H1 (cell line): ENCODE data around the gene CACNA1B. TPM values are rescaled to one million over a fixed set of nuclear protein-coding genes. Genes with fewer than 3 reads are reported as not detected.

Experiments
- CTCF ChIA-PET: fragments of 300-600 bp; sonication (Branson Sonifier 250); formaldehyde crosslinking; loops from one replicate; lab custom pipeline; 2021; ENCODE audit not compliant: partially characterized antibody; lab: Charles Lee
- POLR2A ChIA-PET: fragments of 300-600 bp; sonication (Branson Sonifier 250); formaldehyde crosslinking; loops from one replicate; lab custom pipeline; 2021; ENCODE audit warnings: inconsistent platforms; ENCODE audit not compliant: partially characterized antibody; lab: Charles Lee
- DNase-seq, 2 experiments: peaks; one replicate each; pipeline versions ENCODE4 v3.0.0 to v3.0.0-alpha.2; 2010 to 2022; ENCODE audit warnings: low spot score in 2 of 2, low read depth in 1 of 2, mixed read lengths in 1 of 2
- FAIRE-seq: peaks from 2 replicates; lab custom pipeline; 2011; peaks lifted over from hg19 to GRCh38; lab: Jason Lieb, UNC
- H2AFZ ChIP-seq: 2 replicates; pipeline ENCODE4 v1.8.1; 2012; ENCODE audit warnings: low read length, inconsistent platforms
- H2AK5ac ChIP-seq: 2 replicates; pipeline ENCODE4 v1.6.1; 2013; ENCODE audit warnings: low read depth, low read length
- H2BK120ac ChIP-seq: replicated peaks from 2 replicates; pipeline ENCODE3; 2013; ENCODE audit warnings: low read depth, low read length, inconsistent platforms
- H2BK12ac ChIP-seq: 2 replicates; pipeline ENCODE4 v1.6.1; 2013; ENCODE audit warnings: low read depth, low read length
- H2BK15ac ChIP-seq: 2 replicates; pipeline ENCODE4 v1.6.1; 2013; ENCODE audit warnings: low read length
- H2BK20ac ChIP-seq: 2 replicates; pipeline ENCODE4 v1.6.1; 2013; ENCODE audit warnings: low read length
- H2BK5ac ChIP-seq: 2 replicates; pipeline ENCODE4 v1.6.1; 2013; ENCODE audit warnings: low read depth, low read length
- H3K14ac ChIP-seq: 2 replicates; pipeline ENCODE4 v1.6.1; 2013; ENCODE audit warnings: inconsistent platforms; ENCODE audit not compliant: insufficient read length
- H3K18ac ChIP-seq: 2 replicates; pipeline ENCODE4 v1.6.1; 2013; ENCODE audit warnings: low read length; ENCODE audit errors: extremely low read depth
- H3K23ac ChIP-seq: 2 replicates; pipeline ENCODE4 v1.6.1; 2013; ENCODE audit warnings: inconsistent platforms; ENCODE audit not compliant: insufficient read length
- H3K23me2 ChIP-seq: 2 replicates; pipeline ENCODE4 v1.6.1; 2013; ENCODE audit warnings: low read depth, low read length
- H3K27ac ChIP-seq: 2 replicates; pipeline ENCODE4 v1.6.1; 2011; ENCODE audit warnings: low read depth, low read length, inconsistent platforms
- H3K27me3 ChIP-seq, 4 experiments: replicated peaks in 1 of 4; 1 replicate in 1 of 4; 2 replicates in 3 of 4; pipeline versions ENCODE4 v1.6.1 to v1.8.1; 2011 to 2013; ENCODE audit warnings: low read length in 3 of 4, mild to moderate bottlenecking in 3 of 4, inconsistent platforms in 2 of 4, mixed read lengths in 2 of 4, moderate library complexity in 1 of 4; ENCODE audit not compliant: control insufficient read depth in 3 of 4, insufficient read depth in 3 of 4; ENCODE audit errors: extremely low read depth in 1 of 4
- H3K36me3 ChIP-seq, 4 experiments: 2 replicates each; pipeline versions ENCODE4 v1.6.1 to v1.8.1; 2011 to 2013; ENCODE audit warnings: mild to moderate bottlenecking in 4 of 4, low read length in 3 of 4, moderate library complexity in 2 of 4, control low read depth in 1 of 4, inconsistent platforms in 1 of 4; ENCODE audit not compliant: insufficient read depth in 4 of 4, control insufficient read depth in 2 of 4
- H3K4ac ChIP-seq: replicated peaks from 2 replicates; pipeline ENCODE3; 2013; ENCODE audit warnings: low read length, low read depth, mixed read lengths, inconsistent platforms; ENCODE audit not compliant: insufficient read length
- H3K4me1 ChIP-seq, 4 experiments: replicated peaks in 1 of 4; 1 replicate in 1 of 4; 2 replicates in 3 of 4; pipeline versions ENCODE4 v1.6.1 to v1.8.1; 2011 to 2013; ENCODE audit warnings: low read length in 3 of 4, inconsistent platforms in 2 of 4, mixed read lengths in 1 of 4; ENCODE audit not compliant: insufficient read depth in 4 of 4, control insufficient read depth in 3 of 4
- H3K4me2 ChIP-seq, 2 experiments: 2 replicates each; pipeline versions ENCODE4 v1.6.1 to v1.8.1; 2011 to 2013; ENCODE audit warnings: low read depth in 2 of 2, low read length in 2 of 2, control low read depth in 1 of 2, inconsistent platforms in 1 of 2, mild to moderate bottlenecking in 1 of 2; ENCODE audit not compliant: insufficient read depth in 1 of 2
- H3K4me3 ChIP-seq, 4 experiments: fragments of 200-600, 300-600 bp in 1 of 4; sonication (generic), shearing (Covaris generic), sonication (Bioruptor Twin) in 1 of 4; 2 replicates each; pipeline versions ENCODE4 v1.5.1 to v1.8.1; 2011 to 2016; ENCODE audit warnings: low read length in 4 of 4, low read depth in 3 of 4, control low read depth in 2 of 4, inconsistent platforms in 2 of 4, mild to moderate bottlenecking in 2 of 4, mixed read lengths in 1 of 4, moderate library complexity in 1 of 4; ENCODE audit not compliant: insufficient read depth in 2 of 4; ENCODE audit errors: extremely low read depth in 1 of 4
- H3K56ac ChIP-seq: replicated peaks from 2 replicates; pipeline ENCODE3; 2013; ENCODE audit warnings: low read depth, mild to moderate bottlenecking, mixed read lengths, low read length, inconsistent platforms; ENCODE audit not compliant: insufficient read length
- H3K79me1 ChIP-seq: 2 replicates; pipeline ENCODE4 v1.6.1; 2013; ENCODE audit warnings: low read depth, low read length, control low read depth
- H3K79me2 ChIP-seq, 2 experiments: 2 replicates each; pipeline versions ENCODE4 v1.6.1 to v1.8.1; 2012 to 2013; ENCODE audit warnings: low read length in 2 of 2, mild to moderate bottlenecking in 2 of 2, inconsistent platforms in 1 of 2; ENCODE audit not compliant: insufficient read depth in 2 of 2, control insufficient read depth in 1 of 2
- H3K9ac ChIP-seq, 4 experiments: replicated peaks in 1 of 4; 1 replicate in 1 of 4; 2 replicates in 3 of 4; pipeline versions ENCODE4 v1.6.1 to v1.8.1; 2011 to 2013; ENCODE audit warnings: low read depth in 3 of 4, low read length in 3 of 4, control low read depth in 2 of 4, mild to moderate bottlenecking in 2 of 4, moderate library complexity in 2 of 4, inconsistent platforms in 1 of 4; ENCODE audit errors: extremely low read depth in 1 of 4
- H3K9me3 ChIP-seq, 2 experiments: 2 replicates each; pipeline versions ENCODE4 v1.6.1 to v1.8.1; 2012 to 2013; ENCODE audit warnings: mild to moderate bottlenecking in 2 of 2, moderate library complexity in 2 of 2, control low read depth in 1 of 2, inconsistent platforms in 1 of 2, low read depth in 1 of 2, low read length in 1 of 2, mixed read lengths in 1 of 2; ENCODE audit not compliant: insufficient read depth in 2 of 2
- H4K20me1 ChIP-seq, 2 experiments: replicated peaks in 1 of 2; 2 replicates each; pipeline versions ENCODE3 to v1.8.1; 2011 to 2013; ENCODE audit warnings: inconsistent platforms in 2 of 2, low read length in 2 of 2, mild to moderate bottlenecking in 1 of 2; ENCODE audit not compliant: insufficient read depth in 2 of 2, control insufficient read depth in 1 of 2
- H4K5ac ChIP-seq: 2 replicates; pipeline ENCODE4 v1.6.1; 2013; ENCODE audit warnings: low read length, low read depth, mixed read lengths, inconsistent platforms; ENCODE audit not compliant: insufficient read length
- H4K8ac ChIP-seq: 2 replicates; pipeline ENCODE4 v1.8.0; 2013; ENCODE audit warnings: mild to moderate bottlenecking, moderate library complexity, low read length, inconsistent platforms; ENCODE audit not compliant: insufficient read depth; ENCODE audit errors: extremely low read depth
- H4K91ac ChIP-seq: replicated peaks from 2 replicates; pipeline ENCODE3; 2013; ENCODE audit warnings: low read length, mixed read lengths, inconsistent platforms; ENCODE audit not compliant: insufficient read length
- CTBP2 ChIP-seq: IDR thresholded peaks from 2 replicates; pipeline ENCODE4 v1.7.0; 2011; ENCODE audit warnings: borderline replicate concordance, mild to moderate bottlenecking, moderate library complexity, mixed read lengths, low read length; ENCODE audit not compliant: insufficient read depth, insufficient read length
- MAFK ChIP-seq: IDR thresholded peaks from 2 replicates; pipeline ENCODE4 v1.6.1; 2012; ENCODE audit warnings: low read depth, mild to moderate bottlenecking, improper control_type of control experiment, low read length
- PHF8 ChIP-seq: fragments of 200-600 bp; sonication (generic); conservative IDR thresholded peaks from 2 replicates; pipeline ENCODE4 v1.7.1; 2012; ENCODE audit warnings: low read depth, mild to moderate bottlenecking, inconsistent platforms, low read length, moderate library complexity
- POU5F1 ChIP-seq: IDR thresholded peaks from 2 replicates; pipeline ENCODE4 v1.6.1; 2011; ENCODE audit warnings: low read depth, mild to moderate bottlenecking, low read length, moderate library complexity
- SAP30 ChIP-seq: fragments of 300-600 bp; sonication (generic); IDR thresholded peaks from 2 replicates; pipeline ENCODE4 v1.7.1; 2012; ENCODE audit warnings: low read length, moderate library complexity, mild to moderate bottlenecking, inconsistent platforms; ENCODE audit not compliant: insufficient read depth, insufficient replicate concordance
- SIN3A ChIP-seq, 2 experiments: IDR thresholded peaks in 1 of 2; conservative IDR thresholded peaks in 1 of 2; 2 replicates each; pipeline ENCODE4 v1.6.1; 2011 to 2012; ENCODE audit warnings: low read length in 2 of 2, improper control_type of control experiment in 1 of 2, low read depth in 1 of 2, mild to moderate bottlenecking in 1 of 2
- ZNF274 ChIP-seq: IDR thresholded peaks from 2 replicates; pipeline ENCODE4 v1.7.0; 2012; ENCODE audit warnings: low read length, borderline replicate concordance; ENCODE audit errors: extremely low read depth
- WGBS, 2 experiments: shearing (Covaris generic) in 1 of 2; methylation state at CpG; one replicate each; pipeline versions ENCODE4 v1.1.6 to v1.1.7; 2013 to 2015; ENCODE audit warnings: low lambda C conversion rate in 2 of 2, mixed read lengths in 2 of 2, inconsistent platforms in 1 of 2, low coverage in 1 of 2, missing lambda C conversion rate in 1 of 2; ENCODE audit not compliant: insufficient replicate concordance in 2 of 2, insufficient coverage in 1 of 2, insufficient read length in 1 of 2; ENCODE audit errors: extremely low coverage in 1 of 2, missing lambda C conversion rate in 1 of 2; 5-methylcytosine and 5-hydroxymethylcytosine counted together
- polyA plus RNA-seq, 7 experiments: library from polyadenylated mRNA; depleted of rRNA in 3 of 7; stranded (reverse) in 5 of 7; unstranded in 2 of 7; fragments of >200 nt in 5 of 7; fragments of 200-250 nt in 2 of 7; gene quantifications; 1 replicate in 5 of 7; 2 replicates in 1 of 7; 4 replicates in 1 of 7; pipeline versions ENCODE4 v1.2.1 to v1.2.3, GENCODE V29; 2011 to 2013; ENCODE audit warnings: missing spikeins in 2 of 7, mixed read lengths in 2 of 7
- total RNA-seq: library from RNA; stranded (reverse); fragmentation: NEBNext Ultra II Directional; extraction: Animal tissue kit (Norgen Biotek cat#: 25700); gene quantifications from 2 replicates; pipeline ENCODE4 v1.2.1, GENCODE V29; 2021
- TF ChIP-seq, protein P1 (sequence below): IDR thresholded peaks from 2 replicates; pipeline ENCODE4 v1.6.1; 2011; ENCODE audit warnings: low read length, improper control_type of control experiment

The CACNA1B gene
- total and polyA plus RNA-seq, 2 of the 8 experiments (the other 6 are each of a cell fraction or from before 2014, with no cell fraction given) = 1.5 to 5.7 TPM

DNA sequence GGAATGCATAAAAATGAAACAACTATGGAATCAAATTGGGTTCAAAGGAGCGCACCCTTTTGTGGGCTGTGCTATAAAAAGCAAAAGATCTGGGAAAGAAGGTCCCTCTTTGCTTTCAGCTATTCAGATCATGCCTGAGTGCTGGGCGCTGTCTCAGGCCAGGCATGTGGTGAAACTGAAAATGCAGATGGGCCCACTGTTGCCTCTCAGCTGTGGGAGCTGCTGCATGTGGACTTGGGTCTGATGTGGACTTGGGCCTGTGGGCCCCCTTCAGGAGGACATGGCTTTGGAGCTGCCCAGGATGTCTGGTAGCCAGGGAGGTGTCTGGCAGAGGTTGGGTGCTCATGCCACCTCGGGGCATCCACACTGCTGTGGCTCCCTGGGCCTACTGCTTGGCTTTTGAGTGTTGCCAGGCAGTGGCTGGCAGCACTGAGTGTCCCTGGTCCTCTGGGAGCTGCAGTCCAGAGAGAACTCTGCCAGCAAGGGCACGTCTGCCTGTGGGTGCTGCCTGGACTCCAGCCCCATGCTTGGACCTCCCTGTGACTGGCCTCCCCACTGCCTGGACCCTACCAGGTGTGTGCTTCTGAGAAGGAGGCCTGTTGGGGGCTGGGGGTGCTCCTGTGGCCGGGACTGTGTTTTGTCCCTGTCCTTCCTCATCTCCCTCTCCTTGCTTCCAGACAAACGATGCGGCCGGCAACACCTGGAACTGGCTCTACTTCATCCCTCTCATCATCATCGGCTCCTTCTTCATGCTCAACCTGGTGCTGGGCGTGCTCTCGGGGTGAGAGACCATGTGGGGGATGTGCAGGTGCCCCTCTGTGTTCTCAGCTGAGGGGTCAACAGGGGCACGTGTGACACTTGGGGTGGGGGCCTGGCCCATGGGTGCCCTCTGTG, 74.3 kb downstream of the CACNA1B start:
- Histone ChIP-seq H3K4me3 (no peak overlapping the region), H3K18ac (no peak overlapping the region), H3K36me3 (no peaks in the 10 kb centered on the region; a peak in 2 of 8 replicates), H3K14ac (no peak overlapping the region), H3K79me1 (peaks cover 2% of the 10 kb centered on the region; the same call in 1 of the 2 replicates), H3K4me2 (no peak overlapping the region), H3K4me1 (no peaks in the 10 kb centered on the region; a peak in 1 of 7 replicates), H2BK20ac (no peak overlapping the region), H3K27me3 (no peaks in the 10 kb centered on the region; a peak in 1 of 7 replicates), H3K9me3 (peaks cover 45 to 83% of the 10 kb centered on the region in 2 experiments), H3K27ac (no peak overlapping the region), H2AFZ (no peak overlapping the region), H3K56ac (no peak overlapping the region), H3K9ac (no peak overlapping the region), H3K23ac (no peak overlapping the region), H2BK120ac (no peak overlapping the region), H2AK5ac (no peak overlapping the region), H3K23me2 (peaks cover 11% of the 10 kb centered on the region; the same call in 1 of the 2 replicates), H4K20me1 (peaks cover 0 to 9% of the 10 kb centered on the region in 2 experiments), H3K79me2 (no peaks in the 10 kb centered on the region), H4K8ac (no peak overlapping the region), H2BK12ac (no peak overlapping the region), H2BK15ac (no peak overlapping the region), H2BK5ac (no peak overlapping the region), H4K5ac (no peak overlapping the region), H4K91ac (no peak overlapping the region), H3K4ac (no peak overlapping the region)
- no peak for TF ChIP-seq MAFK
- no peak for TF ChIP-seq ZNF274
- TF ChIP-seq POU5F1 = no peak
- no peak for TF ChIP-seq SIN3A (conservative IDR thresholded peaks at IDR 0.05 in 1 of 2, IDR thresholded peaks at IDR 0.05 in 1 of 2; ENCODE audit: low read depth in 1 of 2, low read length in 2 of 2)
- no peak for TF ChIP-seq SAP30
- TF ChIP-seq, protein P1, sequence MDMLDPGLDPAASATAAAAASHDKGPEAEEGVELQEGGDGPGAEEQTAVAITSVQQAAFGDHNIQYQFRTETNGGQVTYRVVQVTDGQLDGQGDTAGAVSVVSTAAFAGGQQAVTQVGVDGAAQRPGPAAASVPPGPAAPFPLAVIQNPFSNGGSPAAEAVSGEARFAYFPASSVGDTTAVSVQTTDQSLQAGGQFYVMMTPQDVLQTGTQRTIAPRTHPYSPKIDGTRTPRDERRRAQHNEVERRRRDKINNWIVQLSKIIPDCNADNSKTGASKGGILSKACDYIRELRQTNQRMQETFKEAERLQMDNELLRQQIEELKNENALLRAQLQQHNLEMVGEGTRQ = no peak
- TF ChIP-seq CTBP2 = no peak
- no peak for TF ChIP-seq PHF8
- no peak for FAIRE-seq
- POLR2A ChIA-PET = no interaction called here
- 87% methylated on average over 11 of the region's 12 CpGs; no CpG with 5 or more reads in 1 of the 2 experiments for WGBS, 2 experiments
- DNase-seq = no peak
- CTCF ChIA-PET = interaction anchor here (1.0 kb wide), 1 partner anchor 89 kb away, joined by 3 read pairs; no protein-coding TSS in a partner anchor
